ENCODE data around the gene RASSF10.

- TF ChIP-seq CTCF (optimal IDR thresholded peaks at IDR 0.05 in 1 of 3, IDR thresholded peaks at IDR 0.05 in 1 of 3, conservative IDR thresholded peaks at IDR 0.05 in 1 of 3; ENCODE audit: extremely low read depth in 1 of 3, insufficient read depth in 2 of 3, low read length in 3 of 3), result no peak
- no peak for TF ChIP-seq EZH2 (IDR thresholded peaks at IDR 0.05; ENCODE audit: low read length)
These were observed 8.4 kb upstream of the RASSF10 start for GRCh38 chr11:13000721-13001120.

All from keratinocyte (primary cell).